Karpas-422 (cell line): Measurements from ENCODE around the gene ADA. TPM values are rescaled to one million over a fixed set of nuclear protein-coding genes. Genes with fewer than 3 reads are reported as not detected.
"Not testable (repeated sequence)": the region's sequence is repeated elsewhere in the genome, so short reads cannot be mapped to it uniquely, and the experiment has no call there.

ENCODE experiments used
- DNase-seq: peaks from one replicate; pipeline ENCODE4 v3.0.0-alpha.2; 2015
- H2AFZ ChIP-seq: fragments of 200-600 bp; sonication (generic); 2 replicates; pipeline ENCODE4 v1.6.1; 2014; ENCODE audit warnings: antibody characterized with exemption, low read length, mixed read lengths
- H3K27ac ChIP-seq: fragments of 200-600 bp; sonication (generic); 2 replicates; pipeline ENCODE4 v1.5.1; 2014; ENCODE audit warnings: mild to moderate bottlenecking, low read length, moderate library complexity
- H3K27me3 ChIP-seq: fragments of 200-600 bp; sonication (generic); 2 replicates; pipeline ENCODE4 v1.6.1; 2014; ENCODE audit warnings: low read length, mixed read lengths
- H3K36me3 ChIP-seq: fragments of 200-600 bp; sonication (generic); 2 replicates; pipeline ENCODE4 v1.6.1; 2014; ENCODE audit warnings: low read length, mixed read lengths; ENCODE audit not compliant: insufficient read depth
- H3K4me1 ChIP-seq: fragments of 200-600 bp; sonication (generic); 2 replicates; pipeline ENCODE4 v1.6.1; 2014; ENCODE audit warnings: mild to moderate bottlenecking, low read length, mixed read lengths
- H3K4me2 ChIP-seq: fragments of 200-600 bp; sonication (generic); 2 replicates; pipeline ENCODE4 v1.6.1; 2014; ENCODE audit warnings: low read length, low read depth, mild to moderate bottlenecking; ENCODE audit not compliant: poor library complexity, severe bottlenecking
- H3K4me3 ChIP-seq: fragments of 200-600 bp; sonication (generic); 2 replicates; pipeline ENCODE4 v1.5.1; 2014; ENCODE audit warnings: mild to moderate bottlenecking, antibody characterized with exemption, low read length, mixed read lengths
- H3K79me2 ChIP-seq: fragments of 200-600 bp; sonication (generic); 2 replicates; pipeline ENCODE4 v1.6.1; 2014; ENCODE audit warnings: mild to moderate bottlenecking, low read length, mixed read lengths
- H3K9ac ChIP-seq: fragments of 200-600 bp; sonication (generic); 2 replicates; pipeline ENCODE4 v1.6.0; 2014; ENCODE audit warnings: low read length
- H3K9me2 ChIP-seq: fragments of 200-600 bp; sonication (generic), shearing (Covaris generic); replicated peaks from 2 replicates; pipeline ENCODE4 v1.6.0; 2014; ENCODE audit warnings: mild to moderate bottlenecking, low read length, moderate library complexity; ENCODE audit not compliant: insufficient read depth
- H3K9me3 ChIP-seq: fragments of 300-700, 200-600 bp; sonication (generic); 2 replicates; pipeline ENCODE4 v1.6.1; 2014; ENCODE audit warnings: low read length, mixed read lengths
- H4K20me1 ChIP-seq: fragments of 200-600 bp; sonication (generic); 2 replicates; pipeline ENCODE4 v1.6.1; 2014; ENCODE audit warnings: mild to moderate bottlenecking, antibody characterized with exemption, low read length, low read depth; ENCODE audit not compliant: insufficient read depth
- total RNA-seq: library from RNA; depleted of rRNA; stranded (reverse); fragments of >200 nt; shearing (Covaris generic); gene quantifications from 2 replicates; pipeline ENCODE4 v1.2.3, GENCODE V29; 2014; ENCODE audit warnings: low replicate concordance

ADA gene
- total RNA-seq, 1 experiment from 2014 or later = not detected

DNA sequence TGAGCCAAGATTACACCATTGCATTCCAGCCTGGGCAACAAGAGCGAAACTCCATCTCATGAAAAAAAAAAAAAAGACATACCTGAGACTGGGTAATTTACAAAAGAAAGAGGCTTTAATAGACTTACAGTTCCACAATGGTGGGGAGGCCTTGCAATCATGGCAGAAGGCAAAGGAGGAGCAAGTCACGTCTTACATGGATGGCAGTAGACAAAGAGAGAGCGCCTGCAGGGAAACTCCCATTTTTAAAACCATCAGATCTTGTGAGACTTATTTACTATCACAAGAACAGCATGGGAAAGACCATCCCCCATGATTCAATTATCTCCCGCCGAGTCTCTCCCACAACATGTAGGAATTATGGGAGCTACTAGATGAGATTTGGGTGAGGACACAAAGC, 2.7 kb upstream of the ADA start:
- H2AFZ ChIP-seq = not testable (repeated sequence)

GRCh38 chr20:44653546-44653945, 2.0 kb upstream of the ADA start:
- no peaks in the 10 kb centered on the region for H3K36me3 ChIP-seq
- no peaks in the 10 kb centered on the region for H3K27me3 ChIP-seq
- H3K9me2 ChIP-seq = no peaks in the 10 kb centered on the region
- H2AFZ ChIP-seq = no peak overlapping the region
- no peak overlapping the region for H3K4me2 ChIP-seq
- no peaks in the 10 kb centered on the region for H3K9me3 ChIP-seq
- peaks cover 26% of the 10 kb centered on the region for H3K4me1 ChIP-seq
- H4K20me1 ChIP-seq = peaks cover 3% of the 10 kb centered on the region; the same call in 1 of the 2 replicates
- H3K27ac ChIP-seq = no peak overlapping the region
- DNase-seq = peak; percentile 29
- no peak overlapping the region for H3K9ac ChIP-seq
- no peaks in the 10 kb centered on the region for H3K79me2 ChIP-seq
- no peak overlapping the region for H3K4me3 ChIP-seq

More for the DNA sequence above, 2.7 kb upstream of the ADA start:
- H3K4me1 ChIP-seq = peaks cover 20% of the 10 kb centered on the region
- H4K20me1 ChIP-seq, H3K9me2 ChIP-seq, H3K4me2 ChIP-seq, H3K27ac ChIP-seq, H3K4me3 ChIP-seq, H3K79me2 ChIP-seq, H3K9ac ChIP-seq, H3K36me3 ChIP-seq, H3K9me3 ChIP-seq, H3K27me3 ChIP-seq: not testable (repeated sequence)
- peak; percentile 36 for DNase-seq

GRCh38 chr20:44651434-44651683, 140 bp downstream of the ADA start:
- Histone ChIP-seq H3K9me2 (no peaks in the 10 kb centered on the region), H3K9ac (peak overlapping the region; percentile 46), H3K27ac (no peak overlapping the region), H3K4me1 (peaks cover 46% of the 10 kb centered on the region), H2AFZ (no peak overlapping the region; the same call in 1 of the 2 replicates), H3K9me3 (no peaks in the 10 kb centered on the region), H4K20me1 (peaks cover 6% of the 10 kb centered on the region), H3K27me3 (no peaks in the 10 kb centered on the region), H3K4me2 (peak overlapping the region; percentile 62), H3K79me2 (no peaks in the 10 kb centered on the region), H3K4me3 (peak overlapping the region; percentile 54; the same call in 1 of the 2 replicates), H3K36me3 (no peaks in the 10 kb centered on the region)
- no peak for DNase-seq

GRCh38 chr20:44650771-44651433, 597 bp downstream of the ADA start:
- no peaks in the 10 kb centered on the region for H3K9me2 ChIP-seq
- H3K27me3 ChIP-seq = no peaks in the 10 kb centered on the region
- H3K36me3 ChIP-seq = no peaks in the 10 kb centered on the region
- peaks cover 9% of the 10 kb centered on the region for H4K20me1 ChIP-seq
- H3K4me2 ChIP-seq = peak overlapping the region; percentile 62
- H2AFZ ChIP-seq = no peak overlapping the region; the same call in 1 of the 2 replicates
- H3K4me3 ChIP-seq = peak overlapping the region; percentile 54; the same call in 1 of the 2 replicates
- H3K9me3 ChIP-seq = no peaks in the 10 kb centered on the region
- H3K79me2 ChIP-seq = no peaks in the 10 kb centered on the region
- peaks cover 50% of the 10 kb centered on the region for H3K4me1 ChIP-seq
- no peak overlapping the region for H3K27ac ChIP-seq
- DNase-seq = peak; percentile 40
- peak overlapping the region; percentile 46 for H3K9ac ChIP-seq

GRCh38 chr20:44649976-44650375, 1.5 kb downstream of the ADA start:
- Histone ChIP-seq H3K27me3 (no peaks in the 10 kb centered on the region), H3K4me3 (no peak overlapping the region), H3K9me2 (no peaks in the 10 kb centered on the region), H3K4me2 (no peak overlapping the region), H3K27ac (no peak overlapping the region), H4K20me1 (peaks cover 9% of the 10 kb centered on the region), H3K36me3 (no peaks in the 10 kb centered on the region), H3K4me1 (peaks cover 53% of the 10 kb centered on the region), H2AFZ (no peak overlapping the region), H3K9ac (no peak overlapping the region), H3K79me2 (no peaks in the 10 kb centered on the region), H3K9me3 (no peaks in the 10 kb centered on the region)
- DNase-seq = peak; percentile 32

GRCh38 chr20:44649126-44649525, 2.4 kb downstream of the ADA start:
- no peaks in the 10 kb centered on the region for H3K36me3 ChIP-seq
- H3K4me3 ChIP-seq = no peak overlapping the region
- DNase-seq = peak; percentile 39
- H4K20me1 ChIP-seq = peaks cover 9% of the 10 kb centered on the region
- H3K79me2 ChIP-seq = no peaks in the 10 kb centered on the region
- H3K27me3 ChIP-seq = no peaks in the 10 kb centered on the region
- no peaks in the 10 kb centered on the region for H3K9me3 ChIP-seq
- H3K9ac ChIP-seq = no peak overlapping the region
- no peak overlapping the region for H3K27ac ChIP-seq
- no peak overlapping the region for H3K4me2 ChIP-seq
- H3K9me2 ChIP-seq = no peaks in the 10 kb centered on the region
- peaks cover 60% of the 10 kb centered on the region for H3K4me1 ChIP-seq
- no peak overlapping the region for H2AFZ ChIP-seq

DNA sequence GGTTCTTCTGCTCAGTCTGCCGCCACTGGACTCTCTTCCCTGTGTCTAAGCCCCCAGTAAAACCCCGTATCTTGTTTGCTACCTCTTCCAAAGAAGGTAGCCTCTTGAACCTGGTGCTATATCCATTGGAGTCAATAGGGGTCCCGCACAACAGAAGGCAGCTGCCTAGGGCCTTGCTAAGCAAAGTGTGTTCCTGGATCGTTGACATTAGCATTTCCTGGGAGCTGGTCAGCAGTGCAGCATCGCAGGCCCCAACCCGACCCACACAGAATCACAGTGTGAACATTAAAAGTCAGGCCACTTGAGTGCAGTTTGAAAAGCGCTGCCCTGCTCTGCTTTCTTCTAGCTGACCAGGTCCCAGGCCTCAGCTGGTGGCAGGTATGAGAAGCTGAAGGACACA, 2.9 kb downstream of the ADA start:
- Histone ChIP-seq H3K9me3 (no peaks in the 10 kb centered on the region), H3K4me2 (no peak overlapping the region), H3K79me2 (no peaks in the 10 kb centered on the region), H3K4me1 (peaks cover 60% of the 10 kb centered on the region), H3K4me3 (no peak overlapping the region), H3K27ac (no peak overlapping the region), H3K9me2 (no peaks in the 10 kb centered on the region), H3K9ac (no peak overlapping the region), H2AFZ (no peak overlapping the region), H3K36me3 (no peaks in the 10 kb centered on the region), H4K20me1 (peaks cover 9% of the 10 kb centered on the region), H3K27me3 (no peaks in the 10 kb centered on the region)
- peak; percentile 39 for DNase-seq

DNA sequence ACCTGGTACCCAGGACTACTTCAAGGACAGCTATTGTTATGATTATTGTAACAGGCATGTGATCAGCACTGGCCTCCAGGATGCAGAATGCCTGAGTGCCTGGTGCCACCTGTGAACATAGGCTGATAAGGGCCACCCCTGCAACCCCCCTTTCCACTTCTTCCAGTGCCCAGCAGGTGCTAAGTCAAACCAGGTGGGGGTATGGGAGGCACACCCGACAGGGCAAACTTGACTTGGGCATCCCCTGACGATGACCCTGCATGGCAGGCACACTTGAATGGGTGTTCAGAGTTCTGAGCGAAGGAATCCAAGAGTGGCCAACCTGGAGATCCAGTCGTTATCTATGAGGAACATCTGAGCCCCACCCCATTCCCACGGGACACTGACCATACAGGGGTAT, 3.4 kb downstream of the ADA start:
- H3K4me1 ChIP-seq = peaks cover 61% of the 10 kb centered on the region
- no peaks in the 10 kb centered on the region for H3K36me3 ChIP-seq
- no peak overlapping the region for H2AFZ ChIP-seq
- no peak overlapping the region for H3K9ac ChIP-seq
- no peaks in the 10 kb centered on the region for H3K79me2 ChIP-seq
- no peak overlapping the region for H3K27ac ChIP-seq
- H4K20me1 ChIP-seq = peaks cover 9% of the 10 kb centered on the region
- no peak overlapping the region for H3K4me3 ChIP-seq
- H3K9me3 ChIP-seq = no peaks in the 10 kb centered on the region
- DNase-seq = peak; percentile 40
- no peaks in the 10 kb centered on the region for H3K27me3 ChIP-seq
- H3K4me2 ChIP-seq = no peak overlapping the region
- no peaks in the 10 kb centered on the region for H3K9me2 ChIP-seq
